Subcutaneous adipose tissue (tissue), 4 donors: ENCODE measurements around the gene TAS1R3. TPM values are rescaled to one million over a fixed set of nuclear protein-coding genes. Genes with fewer than 3 reads are reported as not detected.

Source experiments
- CTCF ChIP-seq: fragments of 450-650 bp; IDR thresholded peaks from one replicate; pipeline ENCODE4 v1.5.1; 2016; ENCODE audit warnings: low read depth, mild to moderate bottlenecking, control low read depth, antibody characterized with exemption, moderate library complexity
- total RNA-seq, 4 donors: library from RNA; depleted of rRNA; stranded (reverse); fragments of >200 nt; gene quantifications; one replicate each; pipeline ENCODE4 v1.1.0, GENCODE V29; 2016

Gene TAS1R3
- total RNA-seq, 4 donors from 2014 or later: 0.22 to 0.75 TPM; not detected in 2

GRCh38 chr1:1313500-1314236 lies 17.4 kb upstream of the TAS1R3 start:
- TF ChIP-seq CTCF: no peak

- no peak for TF ChIP-seq CTCF
Observed at GRCh38 chr1:1314237-1314586, 16.9 kb upstream of the TAS1R3 start.

GRCh38 chr1:1314678-1315335 lies 16.3 kb upstream of the TAS1R3 start:
- TF ChIP-seq CTCF: no peak

GRCh38 chr1:1315435-1315954 lies 15.6 kb upstream of the TAS1R3 start:
- TF ChIP-seq CTCF: no peak

- no peak for TF ChIP-seq CTCF
Observed at GRCh38 chr1:1317420-1317819, 13.7 kb upstream of the TAS1R3 start.

- no peak for TF ChIP-seq CTCF
Observed at GRCh38 chr1:1318131-1318652, 12.9 kb upstream of the TAS1R3 start.

GRCh38 chr1:1318777-1319645 lies 12.1 kb upstream of the TAS1R3 start:
- no peak for TF ChIP-seq CTCF
